Activated CD4-positive, alpha-beta T cell treated with anti-CD3 and anti-CD28 coated beads, Interleukin-2, amount 50 U/mL, for 4 hours (primary cell): Measurements from ENCODE around the gene ASAP2.

ENCODE experiments used
- DNase-seq, 2 experiments: peaks; one replicate each; pipeline ENCODE4 v3.0.0-alpha.2; 2020

ASAP2 gene

GRCh38 chr2:9359463-9359862, 152.9 kb downstream of the ASAP2 start:
- no peak for DNase-seq

GRCh38 chr2:9360110-9360509, 153.5 kb downstream of the ASAP2 start:
- no peak for DNase-seq

GRCh38 chr2:9360701-9361100, 154.1 kb downstream of the ASAP2 start:
- no peak for DNase-seq

DNA sequence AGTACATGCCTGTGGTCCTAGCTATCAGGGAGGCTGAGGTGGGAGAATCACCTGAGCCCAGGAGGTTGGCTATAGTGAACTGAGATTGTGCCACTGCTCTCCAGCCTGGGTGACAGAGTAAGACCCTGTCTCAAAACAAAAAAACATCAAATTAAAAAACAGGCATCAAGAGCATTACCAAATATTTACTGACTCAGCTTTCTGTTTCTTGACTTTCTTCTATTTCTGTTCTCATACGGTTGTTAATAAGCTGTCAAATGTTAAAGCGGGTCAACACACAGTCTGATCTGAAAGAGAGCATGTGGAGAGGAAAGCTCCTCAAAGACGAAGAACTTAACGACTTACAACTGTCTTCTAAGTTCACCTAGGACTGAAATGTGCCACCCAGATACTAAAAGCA, 157.8 kb downstream of the ASAP2 start:
- DNase-seq = no peak

GRCh38 chr2:9364791-9365497, 158.3 kb downstream of the ASAP2 start:
- no peak for DNase-seq

DNA sequence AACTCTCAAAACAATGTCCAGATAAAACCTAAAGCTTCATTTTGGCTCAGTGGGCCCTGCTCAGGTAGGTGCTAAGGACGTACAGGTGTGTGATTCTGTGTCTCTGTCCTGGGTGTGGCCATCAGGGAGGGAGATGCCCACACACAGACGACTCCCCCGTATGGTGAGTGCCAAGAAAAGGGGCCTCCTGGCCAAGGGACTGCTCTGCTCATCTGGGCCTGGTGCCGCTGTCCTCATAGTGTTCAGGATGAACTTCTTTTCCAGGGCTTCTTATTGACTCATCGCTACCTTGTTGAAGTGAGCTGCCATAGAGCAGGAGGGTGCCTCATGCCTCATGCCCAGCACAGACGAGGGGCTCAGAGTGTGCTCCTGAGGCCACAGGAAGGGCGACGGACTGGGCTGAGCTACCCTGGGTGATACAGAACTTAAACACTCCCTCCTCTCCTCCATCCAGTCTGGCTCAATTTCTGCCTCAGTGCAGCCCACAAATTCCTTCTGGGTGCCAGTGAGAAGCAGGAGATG, 158.9 kb downstream of the ASAP2 start:
- DNase-seq = no peak

DNA sequence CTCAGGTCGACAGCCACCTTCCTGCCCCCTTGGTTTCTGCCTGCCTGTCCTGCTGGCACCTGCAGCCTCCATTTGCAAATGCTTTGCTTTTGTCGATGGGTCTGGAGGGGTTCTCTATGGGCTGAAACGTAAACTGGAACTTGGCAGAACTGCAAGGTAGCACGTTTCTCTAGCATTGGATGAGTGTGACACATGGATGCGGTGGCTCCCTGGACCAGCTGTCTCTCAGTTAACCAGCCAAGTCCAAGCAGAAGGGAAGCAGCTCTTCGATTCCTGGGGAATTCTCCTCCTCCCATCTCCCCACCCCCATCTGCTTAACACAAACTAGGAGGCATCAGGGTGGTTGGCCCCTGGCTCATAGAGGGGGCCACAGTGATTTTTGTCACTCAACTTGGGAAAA, 159.4 kb downstream of the ASAP2 start:
- no peak for DNase-seq

GRCh38 chr2:9370746-9371145, 164.1 kb downstream of the ASAP2 start:
- no peak for DNase-seq

- no peak for DNase-seq
Observed at GRCh38 chr2:9373047-9373446, 166.4 kb downstream of the ASAP2 start.

DNA sequence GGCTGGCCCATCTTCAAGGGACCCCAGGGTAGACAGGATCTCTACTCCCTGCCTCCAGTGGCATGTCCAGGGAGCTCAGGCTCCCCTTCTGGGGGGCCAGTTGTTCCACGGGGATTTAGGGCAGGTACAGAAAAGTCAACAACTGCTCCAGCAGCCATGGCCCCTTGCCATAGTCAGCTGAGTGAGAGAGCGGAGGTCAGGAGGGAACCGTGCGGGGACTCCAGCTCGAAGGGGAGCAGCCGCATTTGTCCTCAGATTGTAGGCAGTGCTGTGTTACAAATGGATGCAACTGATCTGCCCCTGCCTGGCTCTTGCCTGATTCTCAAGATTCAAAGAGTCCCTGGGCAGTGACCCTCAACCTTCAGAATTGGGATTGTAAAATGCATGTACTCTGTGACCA, 166.9 kb downstream of the ASAP2 start:
- DNase-seq = no peak

DNA sequence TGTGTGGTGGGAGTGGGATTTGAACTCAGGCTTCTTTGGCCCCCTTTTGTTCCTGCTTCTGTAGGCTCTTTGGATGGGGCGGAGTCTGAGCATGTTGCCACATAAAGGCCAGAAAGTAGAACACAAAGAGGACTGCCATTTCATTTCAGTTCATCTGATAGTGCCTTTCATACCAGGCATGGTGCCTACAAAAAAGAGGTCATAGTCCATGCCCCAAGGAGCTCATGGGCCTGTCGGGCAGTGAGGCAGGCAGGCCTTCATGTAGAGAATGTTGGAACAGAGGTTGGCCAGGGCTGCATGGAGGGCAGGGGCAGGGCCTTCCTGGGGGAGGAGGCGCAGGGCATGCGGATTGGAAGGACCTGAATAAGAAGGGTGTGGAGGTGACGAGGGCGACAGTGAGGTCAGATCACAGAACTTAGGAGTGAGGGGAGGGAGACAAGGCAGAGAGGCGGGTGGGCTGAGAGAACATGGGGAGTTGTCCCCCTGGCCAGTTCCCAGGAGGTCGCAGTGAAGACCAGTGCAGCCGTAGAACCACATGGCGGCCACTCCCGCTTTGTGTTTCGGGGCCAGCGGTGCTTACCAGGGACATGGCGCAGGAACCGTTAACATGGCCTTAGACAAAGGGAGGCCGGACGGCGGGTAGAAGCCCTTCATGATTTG, 167.6 kb downstream of the ASAP2 start:
- DNase-seq = no peak

DNA sequence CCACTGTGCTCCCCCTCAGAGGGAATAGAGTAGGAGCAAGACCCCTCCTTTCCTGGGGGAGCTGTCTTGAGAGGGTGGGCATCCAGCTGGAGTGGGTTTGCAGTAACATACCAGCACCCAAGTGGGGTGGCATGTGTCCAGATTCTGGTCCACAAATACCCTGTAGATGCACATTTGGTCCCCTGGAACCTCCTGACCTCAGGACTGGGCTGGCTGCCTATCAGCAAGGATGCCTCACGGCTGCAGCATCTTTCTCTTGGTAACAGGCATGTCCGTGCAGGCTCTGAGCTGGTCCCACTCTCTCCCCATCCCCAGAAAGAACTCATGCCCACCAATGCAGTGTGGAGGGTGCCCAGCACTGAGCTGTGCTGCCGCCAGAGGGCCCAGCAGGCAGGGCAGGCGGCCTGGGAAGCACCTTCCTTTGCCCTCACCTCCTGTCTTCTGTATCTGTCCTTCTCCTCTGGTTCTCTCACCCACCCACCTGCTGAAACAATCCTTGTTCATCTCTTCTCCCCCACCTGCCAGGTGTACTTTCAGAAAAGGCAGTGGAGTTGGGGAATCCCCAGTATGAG, 169.3 kb downstream of the ASAP2 start:
- no peak for DNase-seq

DNA sequence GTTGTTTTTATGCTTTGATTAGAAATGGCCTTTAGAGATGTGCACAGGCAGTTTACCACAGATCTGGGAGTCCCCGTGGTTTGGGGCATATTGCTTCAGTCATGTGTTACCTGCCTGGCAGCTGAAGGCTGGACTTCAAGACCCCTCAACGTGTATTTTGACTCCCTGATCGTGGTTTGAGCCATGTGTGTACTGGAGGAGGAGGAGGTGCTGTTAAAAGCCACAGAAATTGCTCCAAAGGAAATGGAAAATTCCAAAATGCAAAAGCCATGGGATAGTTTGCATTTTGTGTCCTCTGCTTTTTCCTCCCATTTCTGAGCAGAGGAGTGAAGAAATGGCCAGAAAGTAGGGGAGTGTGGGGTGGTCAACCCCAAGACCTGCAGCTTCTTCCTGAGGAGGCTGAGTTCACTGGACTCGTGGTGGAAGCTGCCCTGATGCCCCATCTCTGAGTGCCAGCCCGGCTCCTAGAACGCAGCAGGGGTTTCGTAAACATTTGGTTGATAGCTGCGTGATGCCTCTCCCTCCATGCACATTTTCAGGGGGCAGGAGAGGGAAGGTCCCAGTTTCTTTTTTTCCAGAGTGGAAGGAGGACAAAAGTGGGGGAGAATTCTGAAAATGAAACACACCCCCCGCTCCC, 171.0 kb downstream of the ASAP2 start:
- no peak for DNase-seq

GRCh38 chr2:9378433-9379390, 172.1 kb downstream of the ASAP2 start:
- DNase-seq = no peak

DNA sequence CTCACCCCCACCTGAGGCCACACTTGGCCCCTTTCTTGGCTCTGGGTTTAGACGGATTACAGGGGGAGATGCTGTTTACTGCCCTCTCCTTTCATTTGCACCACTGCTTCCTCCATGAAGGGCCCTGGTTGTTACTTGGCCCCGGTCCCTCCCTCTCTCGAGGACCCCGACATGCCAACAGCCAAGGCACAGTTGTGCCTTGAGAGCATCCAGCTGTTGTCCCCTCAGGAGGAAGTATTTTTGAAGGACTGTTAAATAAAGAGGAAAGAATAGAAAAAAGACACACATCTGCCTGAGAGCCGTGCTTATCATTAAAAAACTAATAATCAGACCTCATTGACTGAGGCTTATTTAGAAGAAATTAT, 172.8 kb downstream of the ASAP2 start:
- no peak for DNase-seq

GRCh38 chr2:9380702-9381628, 174.4 kb downstream of the ASAP2 start:
- DNase-seq = no peak

- no peak for DNase-seq
Observed at GRCh38 chr2:9382604-9383235, 176.1 kb downstream of the ASAP2 start.

- DNase-seq = no peak
Observed at GRCh38 chr2:9384521-9384920, 177.9 kb downstream of the ASAP2 start.

DNA sequence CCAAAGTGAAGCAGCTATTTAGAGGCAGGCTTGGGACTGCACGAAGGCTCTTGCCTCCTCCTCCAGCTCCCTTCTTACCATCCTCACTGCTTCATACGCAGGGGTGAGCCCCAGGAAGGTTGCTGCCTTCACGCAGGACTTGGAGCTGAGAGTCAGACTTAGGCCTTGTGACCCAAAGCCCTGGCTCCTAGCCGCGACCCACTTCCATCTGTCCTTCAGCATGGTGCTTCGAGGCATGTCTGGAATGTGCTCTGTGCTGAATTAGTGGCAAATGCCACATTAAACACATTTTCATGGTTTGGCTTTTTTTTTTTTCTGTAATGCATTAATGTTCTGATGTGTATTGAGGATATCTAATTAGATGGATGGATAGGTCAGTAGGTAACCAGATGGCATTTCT, 179.2 kb downstream of the ASAP2 start:
- no peak for DNase-seq

DNA sequence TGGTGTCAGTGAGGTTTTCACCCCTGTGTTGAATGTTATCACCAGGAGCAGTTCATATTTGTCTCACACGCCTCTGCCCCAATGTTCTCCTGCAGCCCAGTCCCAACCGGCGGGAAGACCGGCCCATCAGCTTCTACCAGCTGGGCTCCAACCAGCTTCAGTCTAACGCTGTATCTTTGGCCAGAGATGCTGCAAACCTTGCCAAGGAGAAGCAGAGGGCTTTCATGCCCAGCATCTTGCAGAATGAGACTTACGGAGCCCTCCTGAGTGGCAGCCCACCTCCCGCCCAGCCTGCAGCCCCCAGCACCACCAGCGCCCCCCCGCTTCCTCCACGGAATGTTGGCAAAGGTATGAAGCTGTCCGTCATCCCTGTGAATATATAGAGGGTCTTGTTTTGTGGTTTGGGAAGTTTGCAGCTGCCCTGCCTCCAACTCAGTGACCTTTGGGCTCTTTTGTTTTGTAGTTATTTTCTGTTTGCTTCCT, 181.6 kb downstream of the ASAP2 start:
- no peak for DNase-seq
